Ovary (tissue), 9 donors: ENCODE measurements around the gene ARHGAP22. TPM values are rescaled to one million over a fixed set of nuclear protein-coding genes. Genes with fewer than 3 reads are reported as not detected.

Source experiments
- DNase-seq, 5 donors: peaks; one replicate each; pipeline ENCODE4 v3.0.0-alpha.2; 2019 to 2020
- H3K27ac ChIP-seq, 2 donors: fragments of 200-600 bp; one replicate each; pipeline versions ENCODE4 v1.5.1 to v1.8.0; 2019 to 2022
- H3K27me3 ChIP-seq: fragments of 200-600 bp; one replicate; pipeline ENCODE4 v1.8.0; 2022
- H3K36me3 ChIP-seq: fragments of 200-600 bp; sonication (generic); one replicate; pipeline ENCODE4 v1.5.1; 2019
- H3K4me1 ChIP-seq: one replicate; pipeline ENCODE4 v1.8.1; 2013; ENCODE audit warnings: mild to moderate bottlenecking, moderate library complexity; ENCODE audit not compliant: insufficient read depth
- H3K4me3 ChIP-seq: fragments of 200-600 bp; sonication (generic); one replicate; pipeline ENCODE4 v1.5.1; 2017
- H3K9me3 ChIP-seq, 2 donors: fragments of 200-600 bp in 1 of 2; sonication (generic) in 1 of 2; one replicate each; pipeline versions ENCODE4 v1.5.1 to v1.8.1; 2013 to 2019; ENCODE audit warnings: mild to moderate bottlenecking in 1 of 2, moderate library complexity in 1 of 2
- EP300 ChIP-seq: sonication (generic); formaldehyde crosslinking; IDR thresholded peaks from one replicate; pipeline ENCODE4 v1.6.1; 2017; ENCODE audit warnings: antibody characterized with exemption
- POLR2A ChIP-seq: fragments of 450-650 bp; IDR thresholded peaks from one replicate; pipeline ENCODE4 v1.6.1; 2017; ENCODE audit warnings: antibody characterized with exemption, mild to moderate bottlenecking, moderate library complexity
- WGBS, 3 donors: extraction: QIAGEN DNeasy Blood & Tissue Kit in 1 of 3; methylation state at CpG; one replicate each; pipeline versions ENCODE4 v1.1.5 to v1.1.7; 2013 to 2017; 5-methylcytosine and 5-hydroxymethylcytosine counted together
- intact Hi-C, 4 donors: fragments of 100-400 bp; cut with DNase I; formaldehyde crosslinking; loops; one replicate each; pipeline versions ENCODE4 v1.11.0 to v1.15.1; 2022 to 2023
- polyA plus RNA-seq, 2 donors: library from polyadenylated mRNA; stranded (reverse); fragments of 200-250 nt in 1 of 2; fragments of 350-450 nt in 1 of 2; fragmentation: Illumina TruSeq in 1 of 2; extraction: RNeasy Lipid Tissue Mini Kit (QIAGEN cat#74804) in 1 of 2; gene quantifications; one replicate each; pipeline ENCODE4 v1.2.3, GENCODE V29; 2013 to 2014
- total RNA-seq, 7 donors: library from RNA; depleted of rRNA in 2 of 7; stranded (reverse); fragments of >200 nt in 2 of 7; fragmentation: NEBNext Ultra II Directional in 3 of 7; extraction: Animal tissue kit (Norgen Biotek cat#: 25700) in 3 of 7; gene quantifications; one replicate each; pipeline versions ENCODE4 v1.1.0 to v1.2.4, GENCODE V29; 2016 to 2023
- TF ChIP-seq, protein P1 (sequence below), 3 donors: fragments of 450-650 bp in 2 of 3; fragments of 200-600 bp in 1 of 3; IDR thresholded peaks; one replicate each; pipeline versions ENCODE4 v1.5.1 to v1.8.0; 2016 to 2022; ENCODE audit warnings: antibody characterized with exemption in 3 of 3, mild to moderate bottlenecking in 1 of 3
- donor health status: DM: no; HTN: no; CAD: no; lungs with moderate emphysema.
- donor health status: DM: no; HTN: no; CAD: no.
- donor health status: Bipolar disorder and iron deficiency.
- donor health status: DM: yes; HTN: yes; CAD: no.
- donor health status: DM: no; HTN: no; CAD: no.
- donor health status: DM: yes; HTN: yes; CAD: no.

Gene ARHGAP22
- total and polyA plus RNA-seq, 9 donors = 3.9 to 14.3 (median 5.7) TPM

DNA sequence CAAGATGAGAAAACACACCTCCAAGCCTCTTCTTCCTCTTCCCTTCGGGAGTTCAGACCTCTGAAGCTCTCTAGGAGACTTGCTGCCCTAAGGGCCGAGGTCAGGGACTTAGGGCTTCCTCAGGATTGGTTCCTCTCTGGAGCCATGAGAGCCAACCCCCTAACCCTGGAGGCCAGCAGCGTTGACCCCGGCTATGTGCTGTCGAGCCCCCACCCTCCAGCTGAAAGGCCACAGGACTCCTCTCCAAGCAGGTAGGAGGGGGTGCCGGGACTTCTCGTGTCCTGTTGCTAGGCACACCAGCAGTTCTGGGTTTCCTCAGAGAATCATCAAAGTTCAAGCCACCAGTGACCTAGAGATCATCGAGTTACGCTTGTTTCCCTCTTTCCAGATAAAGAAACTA lies 87.4 kb downstream of the ARHGAP22 start:
- Histone ChIP-seq H3K9me3 (no peaks in the 10 kb centered on the region), H3K36me3 (no peaks in the 10 kb centered on the region), H3K4me3 (no peak overlapping the region), H3K27me3 (no peaks in the 10 kb centered on the region), H3K4me1 (no peaks in the 10 kb centered on the region), H3K27ac (no peak overlapping the region)
- no peak for DNase-seq
- TF ChIP-seq EP300 = no peak
- TF ChIP-seq, protein P1, sequence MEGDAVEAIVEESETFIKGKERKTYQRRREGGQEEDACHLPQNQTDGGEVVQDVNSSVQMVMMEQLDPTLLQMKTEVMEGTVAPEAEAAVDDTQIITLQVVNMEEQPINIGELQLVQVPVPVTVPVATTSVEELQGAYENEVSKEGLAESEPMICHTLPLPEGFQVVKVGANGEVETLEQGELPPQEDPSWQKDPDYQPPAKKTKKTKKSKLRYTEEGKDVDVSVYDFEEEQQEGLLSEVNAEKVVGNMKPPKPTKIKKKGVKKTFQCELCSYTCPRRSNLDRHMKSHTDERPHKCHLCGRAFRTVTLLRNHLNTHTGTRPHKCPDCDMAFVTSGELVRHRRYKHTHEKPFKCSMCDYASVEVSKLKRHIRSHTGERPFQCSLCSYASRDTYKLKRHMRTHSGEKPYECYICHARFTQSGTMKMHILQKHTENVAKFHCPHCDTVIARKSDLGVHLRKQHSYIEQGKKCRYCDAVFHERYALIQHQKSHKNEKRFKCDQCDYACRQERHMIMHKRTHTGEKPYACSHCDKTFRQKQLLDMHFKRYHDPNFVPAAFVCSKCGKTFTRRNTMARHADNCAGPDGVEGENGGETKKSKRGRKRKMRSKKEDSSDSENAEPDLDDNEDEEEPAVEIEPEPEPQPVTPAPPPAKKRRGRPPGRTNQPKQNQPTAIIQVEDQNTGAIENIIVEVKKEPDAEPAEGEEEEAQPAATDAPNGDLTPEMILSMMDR (IDR thresholded peaks at IDR 0.05) = no peak
- no peak for TF ChIP-seq POLR2A
- 80 to 96% (median 87%) methylated on average over 9 of the region's 9 CpGs for WGBS, 3 donors
- intact Hi-C loops = no loop called here

DNA sequence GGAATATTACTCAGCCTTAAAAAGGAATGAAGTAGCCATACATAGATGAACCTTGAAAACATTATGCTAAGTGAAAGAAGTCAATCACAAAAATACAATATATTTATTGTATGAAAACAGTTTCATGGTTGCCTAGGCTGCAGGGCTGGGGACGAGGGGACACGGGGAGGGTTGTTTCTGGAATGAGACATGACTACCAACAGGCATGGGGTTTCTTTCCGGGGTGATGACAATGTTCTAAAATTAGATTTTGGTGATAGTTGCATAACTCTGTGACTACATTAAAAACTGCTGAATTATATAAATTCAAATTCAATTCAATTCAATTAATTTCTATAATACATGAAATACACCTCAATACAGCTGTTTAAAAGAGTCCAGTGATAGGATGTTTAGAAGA lies 88.0 kb downstream of the ARHGAP22 start:
- WGBS, 3 donors = 91 to 98% (median 97%) methylated on average over 3 of the region's 3 CpGs
- DNase-seq = no peak
- no peaks in the 10 kb centered on the region for H3K9me3 ChIP-seq
- no peaks in the 10 kb centered on the region for H3K4me1 ChIP-seq
- no peak overlapping the region for H3K27ac ChIP-seq
- H3K27me3 ChIP-seq = no peaks in the 10 kb centered on the region
- no peak overlapping the region for H3K4me3 ChIP-seq
- no peaks in the 10 kb centered on the region for H3K36me3 ChIP-seq
- TF ChIP-seq EP300 = no peak
- TF ChIP-seq POLR2A = no peak
- TF ChIP-seq, protein P1 (IDR thresholded peaks at IDR 0.05) = no peak
- intact Hi-C loops = no loop called here

DNA sequence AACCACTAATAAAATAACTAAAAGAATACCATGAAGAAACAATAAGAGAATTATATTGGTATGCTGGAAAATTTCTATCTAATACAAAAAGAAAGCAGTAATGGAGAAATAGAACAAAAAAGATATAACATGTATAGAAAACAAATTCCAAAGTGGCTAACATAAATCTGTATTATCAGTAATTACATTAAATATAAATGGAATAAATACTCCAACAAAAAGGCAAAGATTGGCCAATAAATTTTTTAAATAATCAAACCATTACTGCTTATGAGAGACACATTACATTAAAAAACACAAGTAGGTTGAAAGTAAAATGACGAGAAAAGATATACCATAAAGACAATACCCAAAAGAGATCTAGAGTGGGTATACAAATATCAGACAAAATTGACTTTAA lies 90.0 kb downstream of the ARHGAP22 start:
- intact Hi-C loops = no loop called here
- Histone ChIP-seq H3K27me3 (no peaks in the 10 kb centered on the region), H3K9me3 (no peaks in the 10 kb centered on the region), H3K27ac (no peak overlapping the region), H3K36me3 (no peaks in the 10 kb centered on the region), H3K4me3 (no peak overlapping the region), H3K4me1 (no peaks in the 10 kb centered on the region)
- DNase-seq = no peak
- 90 to 96% (median 96%) methylated on average over 1 of the region's 1 CpG for WGBS, 3 donors
- TF ChIP-seq, protein P1 (IDR thresholded peaks at IDR 0.05) = no peak
- TF ChIP-seq EP300 (no peak), POLR2A (no peak)

DNA sequence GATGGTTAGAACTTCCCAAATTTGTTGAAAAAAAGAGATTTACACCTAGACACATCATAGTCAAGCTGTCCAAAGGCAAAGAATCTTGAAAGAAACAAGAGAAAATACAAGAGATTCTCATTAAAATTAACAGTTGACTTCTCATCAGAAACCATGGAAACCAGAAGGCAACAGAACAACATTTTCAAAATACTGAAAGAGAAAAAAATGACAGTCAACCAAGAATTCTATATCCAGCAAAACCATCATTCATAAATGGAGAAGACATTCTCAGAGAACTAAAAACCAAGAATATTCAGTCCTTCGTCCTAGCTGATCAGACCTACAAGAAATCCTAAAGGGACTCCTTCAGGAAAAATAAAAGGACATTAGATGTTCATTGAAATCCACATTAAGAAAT lies 90.6 kb downstream of the ARHGAP22 start:
- TF ChIP-seq EP300 (no peak), POLR2A (no peak)
- TF ChIP-seq, protein P1 (IDR thresholded peaks at IDR 0.05) = no peak
- no peak for DNase-seq
- no peaks in the 10 kb centered on the region for H3K36me3 ChIP-seq
- H3K27me3 ChIP-seq = no peaks in the 10 kb centered on the region
- no peak overlapping the region for H3K27ac ChIP-seq
- H3K4me1 ChIP-seq = no peaks in the 10 kb centered on the region
- intact Hi-C loops = no loop called here
- no peak overlapping the region for H3K4me3 ChIP-seq
- 91 to 95% (median 93%) methylated on average over 1 of the region's 1 CpG for WGBS, 3 donors
- no peaks in the 10 kb centered on the region for H3K9me3 ChIP-seq

DNA sequence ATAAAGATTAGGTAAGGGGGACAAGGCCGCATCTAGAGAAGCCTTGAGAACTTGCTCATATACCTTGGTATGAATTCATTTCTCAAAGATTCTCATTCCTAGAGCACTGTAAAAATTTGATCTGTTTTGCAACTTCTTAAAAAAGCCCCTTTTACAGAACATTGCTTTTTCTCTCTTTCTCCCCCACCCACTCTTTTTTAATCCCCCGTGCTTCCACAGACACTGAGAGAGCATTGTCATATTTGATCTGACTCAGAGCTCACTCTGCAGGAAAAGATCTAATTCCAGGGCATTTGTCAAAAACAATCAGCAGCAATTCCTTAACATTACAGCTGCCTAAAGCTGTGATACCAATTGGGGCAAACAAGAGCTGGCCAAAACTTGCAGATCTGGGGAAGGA lies 92.0 kb downstream of the ARHGAP22 start:
- Histone ChIP-seq H3K4me3 (no peak overlapping the region), H3K36me3 (no peaks in the 10 kb centered on the region), H3K27me3 (no peaks in the 10 kb centered on the region), H3K4me1 (no peaks in the 10 kb centered on the region), H3K9me3 (no peaks in the 10 kb centered on the region), H3K27ac (no peak overlapping the region)
- 81 to 94% (median 89%) methylated on average over 2 of the region's 2 CpGs for WGBS, 3 donors
- TF ChIP-seq, protein P1 (IDR thresholded peaks at IDR 0.05) = no peak
- no peak for TF ChIP-seq EP300
- DNase-seq = no peak
- intact Hi-C loops = no loop called here
